GM23338 (cell line): Measurements from ENCODE around the gene OCA2. TPM values are rescaled to one million over a fixed set of nuclear protein-coding genes. Genes with fewer than 3 reads are reported as not detected.
"Not testable (repeated sequence)": the region's sequence is repeated elsewhere in the genome, so short reads cannot be mapped to it uniquely, and the experiment has no call there.

Experiments
- ATAC-seq: fragments of 200-7000 bp; cut with Tn5 transposase; 3 replicates; pipeline ENCODE4 v1.9.1; 2020
- DNase-seq: peaks from one replicate; pipeline ENCODE4 v3.0.0-alpha.2; 2015; ENCODE audit warnings: low spot score
- H2AFZ ChIP-seq: fragments of 200-600 bp; sonication (generic); 2 replicates; pipeline ENCODE4 v1.8.0; 2016; ENCODE audit warnings: antibody characterized with exemption, mild to moderate bottlenecking, moderate library complexity
- H3F3A ChIP-seq: fragments of 200-600 bp; sonication (generic); replicated peaks from 2 replicates; pipeline ENCODE4 v1.8.0; 2017; ENCODE audit warnings: antibody characterized with exemption, mixed run types, low read depth
- H3K27ac ChIP-seq: fragments of 200-600 bp; sonication (generic); 2 replicates; pipeline ENCODE4 v1.6.1; 2016; ENCODE audit warnings: low read depth
- H3K27me3 ChIP-seq: fragments of 200-600 bp; sonication (generic); 2 replicates; pipeline ENCODE4 v1.8.0; 2016; ENCODE audit warnings: mild to moderate bottlenecking, mixed run types, moderate library complexity; ENCODE audit not compliant: insufficient read depth
- H3K36me3 ChIP-seq: fragments of 200-600 bp; sonication (generic); 2 replicates; pipeline ENCODE4 v1.8.0; 2016; ENCODE audit warnings: mild to moderate bottlenecking; ENCODE audit not compliant: insufficient read depth
- H3K4me1 ChIP-seq: fragments of 200-600 bp; sonication (generic); 2 replicates; pipeline ENCODE4 v1.8.0; 2016; ENCODE audit warnings: mild to moderate bottlenecking, moderate library complexity; ENCODE audit not compliant: insufficient read depth
- H3K4me2 ChIP-seq: fragments of 200-600 bp; sonication (generic); 2 replicates; pipeline ENCODE4 v1.7.1; 2017; ENCODE audit warnings: mixed run types
- H3K4me3 ChIP-seq: fragments of 200-600 bp; sonication (generic); 2 replicates; pipeline ENCODE4 v1.6.1; 2016; ENCODE audit warnings: mixed run types
- H3K79me2 ChIP-seq: fragments of 200-600 bp; sonication (generic); replicated peaks from 2 replicates; pipeline ENCODE4 v1.8.0; 2017; ENCODE audit warnings: mild to moderate bottlenecking; ENCODE audit not compliant: insufficient read depth
- H3K9me2 ChIP-seq: fragments of 200-600 bp; sonication (generic); 2 replicates; pipeline ENCODE4 v1.8.0; 2017; ENCODE audit not compliant: insufficient read depth
- H4K20me1 ChIP-seq: fragments of 200-600 bp; sonication (generic); replicated peaks from 2 replicates; pipeline ENCODE4 v1.8.0; 2017; ENCODE audit warnings: mild to moderate bottlenecking; ENCODE audit not compliant: insufficient read depth
- H3K27ac Mint-ChIP-seq: 2 replicates; pipeline ENCODE4 v1.8.0; 2020; ENCODE audit warnings: inconsistent platforms, mild to moderate bottlenecking, moderate library complexity, mixed read lengths
- H3K27me3 Mint-ChIP-seq: 3 replicates; pipeline ENCODE4 v1.8.0; 2022; ENCODE audit warnings: low read depth, mild to moderate bottlenecking, moderate library complexity, mixed read lengths, inconsistent platforms; ENCODE audit not compliant: insufficient read depth, poor library complexity
- H3K36me3 Mint-ChIP-seq: 3 replicates; pipeline ENCODE4 v1.8.0; 2021; ENCODE audit warnings: low read depth, mild to moderate bottlenecking, inconsistent platforms, moderate library complexity, mixed read lengths
- H3K4me1 Mint-ChIP-seq: 3 replicates; pipeline ENCODE4 v1.8.0; 2020; ENCODE audit warnings: mild to moderate bottlenecking, inconsistent platforms, mixed read lengths
- H3K4me3 Mint-ChIP-seq: 3 replicates; pipeline ENCODE4 v1.8.0; 2021; ENCODE audit warnings: moderate library complexity, mild to moderate bottlenecking, inconsistent platforms, mixed read lengths
- H3K9me3 Mint-ChIP-seq: 3 replicates; pipeline ENCODE4 v1.8.0; 2020; ENCODE audit warnings: moderate library complexity, mild to moderate bottlenecking, inconsistent platforms, mixed read lengths
- CREB1 ChIP-seq: fragments of 250-450 bp; sonication (Bioruptor Pico); IDR thresholded peaks from 2 replicates; pipeline ENCODE4 v1.5.0; 2020; ENCODE audit warnings: low read depth, mild to moderate bottlenecking, moderate library complexity
- EZH2 ChIP-seq: fragments of 200-600 bp; sonication (generic); IDR thresholded peaks from one replicate; pipeline ENCODE4 v1.8.0; 2017; ENCODE audit warnings: antibody characterized with exemption, mild to moderate bottlenecking, low read depth; ENCODE audit not compliant: unreplicated experiment
- JUNB ChIP-seq: IDR thresholded peaks from one replicate; pipeline ENCODE4 v1.6.1; 2016; ENCODE audit warnings: antibody characterized with exemption; ENCODE audit not compliant: unreplicated experiment
- NANOG ChIP-seq: IDR thresholded peaks from 2 replicates; pipeline ENCODE4 v1.6.1; 2016; ENCODE audit warnings: antibody characterized with exemption, borderline replicate concordance
- REST ChIP-seq: IDR thresholded peaks from one replicate; pipeline ENCODE4 v1.6.1; 2018; ENCODE audit warnings: antibody characterized with exemption; ENCODE audit not compliant: unreplicated experiment
- STAT1 ChIP-seq: IDR thresholded peaks from one replicate; pipeline ENCODE4 v1.6.1; 2016; ENCODE audit warnings: antibody characterized with exemption; ENCODE audit not compliant: unreplicated experiment
- polyA plus RNA-seq: library from polyadenylated mRNA; unstranded; fragments of >200 nt; fragmentation: Nextera tagmentation; extraction: Ambion mirVana; gene quantifications from 2 replicates; pipeline ENCODE4 v1.2.1, GENCODE V29; 2016
- total RNA-seq: library from RNA; depleted of rRNA; stranded (reverse); fragments of >200 nt; shearing (Covaris generic); gene quantifications from 2 replicates; pipeline ENCODE4 v1.2.3, GENCODE V29; 2014
- TF ChIP-seq, protein P1 (sequence below), 2 experiments: fragments of 200-600 bp in 1 of 2; sonication (generic) in 1 of 2; conservative IDR thresholded peaks; 2 replicates each; pipeline versions ENCODE4 v1.5.1 to v1.6.1; 2016 to 2017; ENCODE audit warnings: antibody characterized with exemption in 2 of 2, low read depth in 2 of 2, mild to moderate bottlenecking in 2 of 2, moderate library complexity in 1 of 2

Gene OCA2
- total and polyA plus RNA-seq, 2 experiments from 2014 or later = 0.40 to 0.69 TPM

- TF ChIP-seq, protein P1, sequence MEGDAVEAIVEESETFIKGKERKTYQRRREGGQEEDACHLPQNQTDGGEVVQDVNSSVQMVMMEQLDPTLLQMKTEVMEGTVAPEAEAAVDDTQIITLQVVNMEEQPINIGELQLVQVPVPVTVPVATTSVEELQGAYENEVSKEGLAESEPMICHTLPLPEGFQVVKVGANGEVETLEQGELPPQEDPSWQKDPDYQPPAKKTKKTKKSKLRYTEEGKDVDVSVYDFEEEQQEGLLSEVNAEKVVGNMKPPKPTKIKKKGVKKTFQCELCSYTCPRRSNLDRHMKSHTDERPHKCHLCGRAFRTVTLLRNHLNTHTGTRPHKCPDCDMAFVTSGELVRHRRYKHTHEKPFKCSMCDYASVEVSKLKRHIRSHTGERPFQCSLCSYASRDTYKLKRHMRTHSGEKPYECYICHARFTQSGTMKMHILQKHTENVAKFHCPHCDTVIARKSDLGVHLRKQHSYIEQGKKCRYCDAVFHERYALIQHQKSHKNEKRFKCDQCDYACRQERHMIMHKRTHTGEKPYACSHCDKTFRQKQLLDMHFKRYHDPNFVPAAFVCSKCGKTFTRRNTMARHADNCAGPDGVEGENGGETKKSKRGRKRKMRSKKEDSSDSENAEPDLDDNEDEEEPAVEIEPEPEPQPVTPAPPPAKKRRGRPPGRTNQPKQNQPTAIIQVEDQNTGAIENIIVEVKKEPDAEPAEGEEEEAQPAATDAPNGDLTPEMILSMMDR (conservative IDR thresholded peaks at IDR 0.05; ENCODE audit: low read depth in 2 of 2) = peak; percentile 65 to 78
- TF ChIP-seq NANOG (no peak), EZH2 (no peak), REST (no peak), CREB1 (CRISPR knock-in tag) (no peak)
Observed at GRCh38 chr15:27714675-27715074, 384.4 kb downstream of the OCA2 start (continued).

DNA sequence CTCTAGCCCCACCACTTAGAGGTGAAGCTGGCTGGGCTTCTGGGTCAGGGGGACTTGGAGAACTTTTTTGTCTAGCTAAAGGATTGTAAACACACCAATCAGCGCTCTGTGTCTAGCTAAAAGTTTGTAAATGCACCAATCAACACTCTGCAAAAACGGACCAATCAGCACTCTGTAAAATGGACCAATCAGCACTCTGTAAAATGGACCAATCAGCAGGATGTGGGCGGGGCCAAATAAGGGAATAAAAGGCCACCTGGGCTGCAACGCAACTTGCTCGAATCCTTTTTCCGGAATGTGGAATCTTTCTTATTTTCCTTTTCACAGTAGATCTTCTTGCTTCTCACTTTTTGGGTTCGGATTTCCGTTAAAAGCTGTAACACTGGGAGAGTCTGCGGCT lies 385.3 kb downstream of the OCA2 start:
- H3K9me3 Mint-ChIP-seq = peaks cover 28% of the 10 kb centered on the region
- H3K9me2 ChIP-seq, H3K4me3 Mint-ChIP-seq, H3K36me3 ChIP-seq, H3F3A ChIP-seq, H3K79me2 ChIP-seq, H4K20me1 ChIP-seq, H2AFZ ChIP-seq, H3K27me3 Mint-ChIP-seq, H3K27ac ChIP-seq, H3K27ac Mint-ChIP-seq, ATAC-seq, H3K4me3 ChIP-seq, H3K4me1 Mint-ChIP-seq, H3K4me1 ChIP-seq, H3K36me3 Mint-ChIP-seq, H3K27me3 ChIP-seq, H3K4me2 ChIP-seq, DNase-seq: not testable (repeated sequence)

DNA sequence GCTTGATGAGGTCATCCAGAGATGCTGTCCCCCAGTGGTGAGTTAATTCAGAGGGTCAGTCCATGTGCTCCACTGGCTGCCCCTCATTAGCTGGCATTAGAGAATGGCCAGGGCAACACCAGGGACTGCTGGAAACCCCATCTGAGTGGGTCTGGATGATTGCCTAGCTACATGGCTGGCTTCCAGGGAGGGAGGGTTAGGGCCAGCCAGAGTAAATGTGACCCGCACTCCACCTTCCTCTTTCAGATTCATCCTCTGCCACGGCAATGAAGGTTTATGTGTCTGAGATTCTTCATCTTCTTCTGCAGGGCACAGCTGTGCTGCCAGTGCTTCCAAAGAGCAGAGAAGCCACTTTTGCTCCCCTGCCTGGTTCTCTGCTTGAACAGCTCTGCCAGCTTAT lies 391.9 kb downstream of the OCA2 start:
- Histone ChIP-seq H3K4me3 (no peak overlapping the region), H3K4me1 (0 out of 2 replicates have a peak, but pooled peaks cover 4% of the 10 kb centered on the region), H4K20me1 (no peaks in the 10 kb centered on the region), H3K79me2 (no peaks in the 10 kb centered on the region), H3F3A (no peaks in the 10 kb centered on the region), H3K27me3 (no peaks in the 10 kb centered on the region), H3K9me2 (peaks cover 8% of the 10 kb centered on the region; the same call in 1 of the 2 replicates), H2AFZ (no peak overlapping the region), H3K4me2 (no peak overlapping the region), H3K27ac (no peak overlapping the region), H3K36me3 (no peaks in the 10 kb centered on the region)
- Mint-ChIP-seq H3K36me3 (no peaks in the 10 kb centered on the region; the same call in 2 of the 3 replicates), H3K4me3 (no peak overlapping the region), H3K27me3 (no peaks in the 10 kb centered on the region), H3K27ac (no peak overlapping the region), H3K4me1 (peaks cover 5% of the 10 kb centered on the region; the same call in 2 of the 3 replicates), H3K9me3 (peaks cover 4% of the 10 kb centered on the region; the same call in 1 of the 3 replicates)
- ATAC-seq (no peak), DNase-seq (no peak)
- TF ChIP-seq JUNB (no peak), STAT1 (no peak), EZH2 (no peak)
- TF ChIP-seq, protein P1 (conservative IDR thresholded peaks at IDR 0.05; ENCODE audit: low read depth in 2 of 2) = no peak
